ENCODE measurements around the gene UBE2L6.

DNA sequence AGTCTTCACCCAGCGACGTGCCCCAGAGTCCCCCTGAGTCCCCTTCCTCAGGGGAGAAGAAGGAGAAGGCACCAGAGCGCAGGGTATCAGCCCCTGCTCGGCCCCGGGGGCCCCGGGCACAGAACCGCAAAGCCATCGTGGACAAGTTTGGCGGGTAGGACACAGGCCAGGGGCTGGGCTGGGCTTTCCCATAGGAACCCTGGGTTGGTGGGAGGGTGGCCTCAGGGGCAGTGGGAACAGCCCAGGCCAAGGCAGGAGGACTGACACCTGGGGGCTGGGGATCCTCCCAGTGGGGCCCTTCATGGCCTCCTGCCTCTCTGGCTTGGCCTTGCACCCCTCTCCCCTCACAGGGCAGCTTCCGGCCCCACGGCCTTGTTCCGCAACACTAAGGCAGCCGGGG, 21.6 kb downstream of the UBE2L6 start:
- TF ChIP-seq EZH2 (IDR thresholded peaks at IDR 0.05; ENCODE audit: insufficient read depth, poor library complexity, severe bottlenecking): no peak
- no peak for TF ChIP-seq EZH2phosphoT487 (IDR thresholded peaks at IDR 0.05; ENCODE audit: insufficient read depth, low read depth)

Data from GM23248 (cell line).